Measurements from ENCODE around the gene IQGAP1.

DNA sequence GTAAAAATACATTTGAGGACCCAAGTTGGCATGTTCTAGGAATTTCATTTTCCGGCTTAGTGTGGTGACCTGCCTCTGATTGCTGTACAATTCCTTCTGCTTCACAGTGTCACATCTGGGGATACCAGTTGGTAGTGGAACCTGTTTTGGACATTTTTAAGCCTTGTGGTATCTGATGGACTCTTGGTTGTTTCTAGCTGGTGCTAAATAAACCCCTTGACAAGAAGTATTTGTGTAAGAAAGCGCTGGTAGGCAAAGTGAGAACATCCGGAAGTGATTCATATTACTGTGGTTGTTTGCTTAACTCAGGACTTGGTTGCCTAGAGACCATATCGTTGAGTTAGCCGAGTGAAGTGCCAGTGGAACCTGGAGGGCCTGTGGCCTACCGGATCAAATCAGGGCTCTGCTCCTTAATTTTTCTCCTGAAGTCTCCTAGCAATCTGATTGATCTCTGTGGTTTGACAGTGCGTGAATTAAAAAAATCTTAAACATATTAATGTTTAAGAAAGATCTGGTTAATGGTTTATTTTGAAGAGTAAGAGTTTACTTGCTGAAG lies 12.8 kb downstream of the IQGAP1 start:
- TF ChIP-seq POLR2A (IDR thresholded peaks at IDR 0.05) (peak in 1 of 2 donors; percentile 34), POLR2AphosphoS5 (IDR thresholded peaks at IDR 0.05) (peak; percentile 11 to 88 (median 67)), EP300 (IDR thresholded peaks at IDR 0.05) (no peak)
- TF ChIP-seq, protein P1, sequence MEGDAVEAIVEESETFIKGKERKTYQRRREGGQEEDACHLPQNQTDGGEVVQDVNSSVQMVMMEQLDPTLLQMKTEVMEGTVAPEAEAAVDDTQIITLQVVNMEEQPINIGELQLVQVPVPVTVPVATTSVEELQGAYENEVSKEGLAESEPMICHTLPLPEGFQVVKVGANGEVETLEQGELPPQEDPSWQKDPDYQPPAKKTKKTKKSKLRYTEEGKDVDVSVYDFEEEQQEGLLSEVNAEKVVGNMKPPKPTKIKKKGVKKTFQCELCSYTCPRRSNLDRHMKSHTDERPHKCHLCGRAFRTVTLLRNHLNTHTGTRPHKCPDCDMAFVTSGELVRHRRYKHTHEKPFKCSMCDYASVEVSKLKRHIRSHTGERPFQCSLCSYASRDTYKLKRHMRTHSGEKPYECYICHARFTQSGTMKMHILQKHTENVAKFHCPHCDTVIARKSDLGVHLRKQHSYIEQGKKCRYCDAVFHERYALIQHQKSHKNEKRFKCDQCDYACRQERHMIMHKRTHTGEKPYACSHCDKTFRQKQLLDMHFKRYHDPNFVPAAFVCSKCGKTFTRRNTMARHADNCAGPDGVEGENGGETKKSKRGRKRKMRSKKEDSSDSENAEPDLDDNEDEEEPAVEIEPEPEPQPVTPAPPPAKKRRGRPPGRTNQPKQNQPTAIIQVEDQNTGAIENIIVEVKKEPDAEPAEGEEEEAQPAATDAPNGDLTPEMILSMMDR (IDR thresholded peaks at IDR 0.05): no peak

All from suprapubic skin (tissue), 4 donors.